ENCODE data around the gene CEP83.

Gene CEP83

DNA sequence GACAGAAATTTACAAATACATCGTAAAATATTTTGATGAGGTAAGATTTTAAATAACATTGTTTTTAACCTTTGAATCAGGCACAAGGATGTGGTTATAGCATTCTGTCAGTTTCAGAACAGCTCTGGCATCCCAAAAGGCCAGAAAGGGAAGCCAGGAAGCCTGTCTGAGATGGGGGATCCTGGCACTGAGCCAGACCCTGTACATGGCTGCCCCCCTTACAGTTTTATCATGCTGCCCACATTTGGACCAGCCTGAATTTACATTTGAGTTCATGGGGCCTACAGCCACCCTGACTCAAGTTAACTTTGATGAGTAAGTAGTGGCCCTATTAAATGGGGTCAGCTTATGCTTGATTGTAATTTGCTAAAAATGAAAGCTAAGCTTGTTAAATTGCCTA is 155.7 kb downstream of the CEP83 start:
- DNase-seq: no peak

DNA sequence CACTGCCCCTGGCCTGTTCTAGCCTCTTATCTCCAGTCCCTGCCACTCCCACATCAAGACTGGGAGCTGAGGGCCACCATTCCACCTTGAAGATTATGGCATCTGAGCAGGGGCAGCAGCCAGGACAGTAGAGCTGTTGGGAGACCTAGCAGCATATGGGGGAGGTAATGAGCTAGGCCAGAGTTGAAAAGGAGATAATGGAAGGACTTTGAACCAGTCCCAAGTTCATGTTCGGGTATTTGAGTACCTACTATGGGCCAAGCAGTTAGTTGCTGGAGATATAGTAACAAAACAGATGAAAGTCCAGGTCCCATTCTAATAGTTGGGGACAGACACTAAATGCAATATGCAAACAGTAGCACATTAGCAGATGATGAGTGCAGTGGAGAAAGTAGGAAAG is 159.8 kb downstream of the CEP83 start:
- DNase-seq: no peak

DNA sequence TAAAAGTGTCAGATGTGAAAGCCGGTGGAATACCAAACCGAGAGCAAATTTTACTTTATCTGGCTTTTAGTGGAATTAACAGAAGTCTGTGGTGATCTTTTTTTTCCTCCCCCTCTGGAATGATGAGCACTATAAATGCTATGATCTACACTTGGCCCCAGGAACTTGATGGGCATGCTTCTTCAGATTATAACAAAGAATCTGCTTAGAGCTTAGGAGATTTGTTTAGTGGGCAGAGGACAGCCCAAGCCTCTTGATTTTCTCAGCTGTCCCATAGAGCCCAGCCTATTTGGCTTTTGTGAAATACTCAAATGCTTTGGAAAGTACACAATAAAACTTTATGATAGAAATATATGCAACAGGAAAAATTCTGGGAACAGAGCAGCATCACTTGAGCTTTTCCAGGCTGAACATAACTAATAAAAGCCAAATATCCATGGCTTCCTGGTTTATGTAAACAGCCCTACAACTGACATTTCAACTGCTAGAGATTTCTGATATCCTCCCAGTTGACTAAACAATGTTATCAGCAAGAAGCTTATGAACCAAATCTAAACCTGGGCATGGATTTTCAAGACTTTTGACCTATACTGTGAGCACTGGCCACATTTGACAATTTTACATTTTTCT is 161.7 kb downstream of the CEP83 start:
- no peak for DNase-seq

DNA sequence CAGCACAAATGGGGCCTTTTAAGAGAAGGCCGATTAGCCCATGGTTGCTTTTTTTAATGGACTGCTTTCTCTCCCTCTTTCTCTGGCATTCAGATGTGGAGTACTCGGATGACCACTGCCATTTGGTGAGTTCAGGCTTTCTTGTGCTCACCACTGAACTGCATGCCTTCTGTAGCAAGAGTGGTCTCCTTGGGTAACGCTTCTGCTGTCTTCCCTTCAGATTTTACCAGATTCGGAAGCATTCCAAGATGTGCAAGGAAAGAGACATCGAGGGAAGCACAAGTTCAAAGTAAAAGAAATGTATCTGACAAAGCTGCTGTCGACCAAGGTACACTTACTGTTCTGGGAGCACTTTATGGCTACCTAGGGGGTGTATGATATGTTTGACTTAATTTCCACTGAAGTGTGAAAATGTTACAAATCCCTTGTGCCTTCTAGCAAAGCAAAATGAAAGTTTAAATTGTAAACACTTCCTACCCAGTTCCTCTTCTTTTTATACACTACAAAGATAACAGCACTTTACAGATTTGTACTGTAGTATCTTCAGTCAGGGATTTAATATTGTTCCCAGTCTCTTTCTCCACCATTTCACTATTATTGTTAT is 162.5 kb downstream of the CEP83 start:
- no peak for DNase-seq

DNA sequence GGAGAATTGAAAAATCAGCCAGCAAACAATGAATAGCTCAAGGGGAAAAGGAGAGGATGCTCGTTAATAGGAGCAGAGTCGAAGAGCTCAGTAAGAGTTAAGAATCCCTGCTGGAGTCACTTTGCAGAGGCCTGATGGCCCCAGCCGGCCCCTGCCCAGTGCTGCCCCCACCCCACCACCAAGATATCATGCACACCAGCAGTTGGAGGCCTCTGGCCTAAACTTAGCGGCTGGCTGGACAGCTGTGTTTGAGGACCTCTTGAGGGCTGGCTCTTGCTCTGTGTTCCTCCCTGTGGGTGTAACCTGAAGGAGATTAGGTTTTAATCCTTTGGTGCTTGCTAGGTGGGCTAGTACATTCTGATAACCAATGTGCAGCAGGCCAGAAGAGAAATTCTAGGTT is 169.3 kb downstream of the CEP83 start:
- no peak for DNase-seq

DNA sequence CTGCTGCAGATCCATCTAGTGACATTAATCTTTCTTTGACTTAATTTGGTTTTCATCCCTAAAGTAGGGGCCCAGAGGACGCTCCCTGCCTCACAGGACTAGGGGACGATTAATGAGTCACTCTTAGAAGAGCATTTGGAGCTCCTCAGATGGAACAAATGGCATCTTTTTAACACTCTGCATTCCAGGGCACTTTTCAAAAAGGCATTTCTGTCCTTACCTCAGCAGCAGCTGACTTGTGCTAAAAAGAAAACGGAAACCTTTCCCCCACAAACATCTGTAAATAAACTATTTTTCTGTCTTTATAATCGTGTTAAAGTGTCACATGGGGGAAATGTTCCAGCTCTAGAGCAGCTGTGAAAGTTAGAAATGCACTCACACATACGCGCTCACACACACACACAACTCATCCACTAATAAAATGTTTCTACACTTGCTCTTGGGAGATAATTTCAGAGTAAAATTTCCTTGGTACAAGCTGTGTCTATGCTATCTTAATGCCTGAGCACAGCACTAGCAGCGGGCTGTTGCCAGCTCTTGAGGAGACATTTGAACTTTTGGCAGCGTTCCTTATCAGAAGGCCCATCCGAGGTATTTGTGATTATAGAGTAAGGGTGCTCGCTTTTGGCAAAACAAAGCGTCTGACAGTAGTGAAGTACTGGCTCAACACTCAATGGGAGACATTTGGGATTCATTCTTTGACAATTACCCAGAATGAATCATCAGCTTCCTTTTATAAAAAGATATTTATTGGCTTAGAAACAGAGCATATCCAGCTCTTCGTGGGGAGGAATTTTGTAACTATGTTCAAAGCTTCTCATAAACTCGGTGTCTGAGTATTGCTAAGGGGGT is 170.0 kb downstream of the CEP83 start:
- DNase-seq: no peak

DNA sequence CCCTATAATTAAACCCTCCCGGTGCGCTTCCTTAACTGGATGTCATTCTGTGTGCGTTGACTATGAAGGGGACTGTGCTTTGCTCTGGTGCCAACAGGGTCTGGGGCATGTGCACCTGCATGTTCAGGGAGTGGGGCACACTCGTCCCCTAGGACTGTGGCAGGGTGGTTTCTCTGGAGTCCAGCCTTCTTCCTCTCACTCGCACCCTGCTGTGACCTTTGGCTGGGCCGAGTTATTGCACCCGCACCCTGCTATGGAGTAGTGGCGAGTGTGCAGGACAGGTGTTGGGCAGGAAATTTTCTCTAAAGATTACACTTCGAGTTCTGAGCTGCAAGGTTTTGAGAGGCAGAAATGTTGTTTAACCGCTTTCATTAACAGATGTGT is 172.4 kb downstream of the CEP83 start:
- no peak for DNase-seq

DNA sequence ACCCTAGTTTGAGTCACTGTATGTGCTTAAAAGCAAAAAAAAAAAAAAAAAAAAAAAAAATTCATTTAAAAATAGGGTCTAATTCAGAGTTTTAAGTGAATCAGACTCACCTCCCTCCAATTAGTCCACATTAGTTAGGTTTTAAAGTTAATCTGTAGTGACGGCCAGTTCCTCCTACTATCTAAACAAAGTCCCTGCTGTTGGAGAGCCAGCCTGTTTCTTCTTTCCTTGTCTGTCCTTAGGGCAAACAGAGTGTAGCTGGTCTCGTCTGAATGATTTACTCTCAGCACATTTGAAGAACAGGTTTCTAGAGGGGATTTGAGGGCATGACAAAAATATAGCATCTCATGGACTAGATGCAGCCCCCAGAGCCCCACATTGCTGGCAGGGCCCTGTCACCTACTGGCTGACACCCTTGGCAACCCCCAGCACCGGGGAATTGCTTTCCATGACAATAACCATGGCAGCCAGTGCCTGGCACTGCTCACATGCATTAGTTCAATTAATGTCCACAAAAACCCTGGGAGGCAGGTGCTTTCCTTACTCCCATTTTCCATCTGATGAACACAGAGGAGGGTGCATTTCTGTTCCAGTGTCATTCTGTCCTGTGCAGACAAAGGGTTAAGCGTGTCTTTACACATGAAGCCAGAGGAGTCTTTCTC is 173.0 kb downstream of the CEP83 start:
- no peak for DNase-seq

DNA sequence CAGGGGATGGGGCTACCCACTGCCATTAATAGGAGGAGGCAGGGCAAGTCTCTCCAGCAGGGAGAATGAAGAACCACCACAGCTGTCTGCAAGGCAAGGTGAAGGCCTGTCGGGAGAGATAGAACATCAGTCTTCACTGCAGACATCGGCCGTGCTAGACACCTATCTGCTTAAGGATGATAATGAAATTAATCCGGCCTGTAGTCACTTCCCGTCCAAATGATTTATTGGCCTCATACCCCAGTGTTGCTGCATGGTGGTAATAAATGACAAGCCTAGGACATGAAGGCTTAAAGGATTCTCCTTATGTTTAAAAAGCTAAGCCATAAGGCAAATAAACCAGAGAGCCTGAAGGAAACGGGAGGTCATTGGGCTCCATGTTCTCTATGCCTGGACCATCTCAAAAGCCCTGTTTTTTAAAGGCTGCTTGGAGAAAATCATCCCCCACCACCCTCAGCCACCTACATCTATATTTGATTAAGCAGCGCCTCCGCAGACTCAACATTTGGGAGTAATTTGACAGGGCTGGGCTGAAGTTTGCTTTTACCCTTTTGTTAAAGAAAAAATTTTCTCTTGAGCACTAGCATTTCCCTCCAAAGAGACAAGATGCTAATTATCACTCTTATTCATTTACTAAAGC is 173.6 kb downstream of the CEP83 start:
- DNase-seq: no peak

DNA sequence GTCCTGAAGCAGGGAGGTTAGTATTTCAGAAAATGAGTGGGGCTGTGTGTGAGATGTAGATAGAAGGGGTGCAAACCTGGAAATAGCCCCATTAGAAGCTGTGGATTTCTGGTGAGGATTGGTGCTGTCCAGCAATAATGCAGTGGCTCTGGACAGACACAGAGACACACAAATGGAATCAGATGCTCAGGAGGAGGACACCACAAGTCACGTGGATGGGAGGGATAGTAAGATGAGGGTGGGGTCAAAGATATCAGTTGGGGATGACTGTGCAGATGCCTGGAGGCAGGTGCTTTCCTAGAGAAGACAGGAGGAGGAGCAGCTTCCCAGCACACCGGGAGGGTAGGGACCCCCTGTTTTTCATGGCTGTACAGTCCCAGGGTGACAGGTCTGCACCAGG is 174.8 kb downstream of the CEP83 start:
- no peak for DNase-seq

DNA sequence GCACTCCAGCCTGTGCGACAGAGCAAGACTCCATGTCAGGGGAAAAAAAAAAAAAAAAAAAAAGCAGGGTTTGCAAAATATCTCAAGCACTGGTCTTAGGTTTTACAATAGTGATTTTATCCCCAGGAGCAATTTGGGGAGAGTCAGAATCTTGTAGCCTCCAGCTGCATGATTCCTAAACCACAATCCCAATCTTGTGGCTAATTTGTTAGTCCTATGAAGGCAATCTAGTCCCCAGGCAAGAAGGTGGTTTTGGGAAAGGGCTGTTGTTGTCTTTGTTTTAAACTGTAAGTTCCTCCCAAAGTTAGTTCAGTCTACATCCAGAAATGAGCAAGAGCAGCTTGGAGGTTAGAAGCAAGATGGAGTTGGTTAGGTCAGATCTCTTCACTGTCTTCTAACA is 175.6 kb downstream of the CEP83 start:
- DNase-seq: no peak

DNA sequence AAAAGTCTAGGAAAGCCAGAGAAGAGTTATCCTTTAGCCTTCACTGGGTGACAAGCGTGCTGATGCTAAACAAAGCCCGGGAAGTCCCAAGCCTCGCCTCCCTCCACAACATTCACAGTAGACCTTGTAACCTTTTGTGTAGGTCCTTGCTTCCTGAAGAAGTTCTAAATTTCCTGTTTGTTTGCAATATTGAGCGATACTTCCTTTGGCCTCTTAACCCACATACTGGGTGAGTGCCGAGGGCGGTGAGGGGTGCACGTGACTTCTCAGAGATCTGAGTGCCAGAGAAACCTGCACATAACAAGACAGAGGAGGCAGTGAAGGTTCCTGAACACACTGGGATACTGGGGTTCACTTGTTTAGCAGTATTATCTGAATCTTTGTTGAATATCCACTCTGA is 177.0 kb downstream of the CEP83 start:
- no peak for DNase-seq

DNA sequence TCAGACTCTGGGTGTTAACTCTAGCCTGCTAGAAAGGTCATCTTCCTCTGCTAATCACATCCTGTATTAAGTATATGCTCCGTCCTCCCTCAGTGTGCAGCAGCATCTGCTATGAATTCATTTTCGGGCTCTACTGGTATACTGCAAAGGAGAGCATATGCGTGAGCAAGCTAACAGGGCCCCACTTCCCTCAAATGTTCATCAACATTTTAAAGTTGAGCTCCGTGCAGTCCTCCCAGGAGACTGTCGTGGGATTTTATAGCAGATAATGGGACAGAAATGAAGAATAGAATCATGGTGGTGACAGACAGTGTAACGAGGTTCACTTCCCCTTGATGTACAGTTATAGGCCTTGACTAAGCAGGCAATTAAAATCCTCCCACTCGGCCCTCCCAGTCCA is 179.6 kb downstream of the CEP83 start:
- no peak for DNase-seq

DNA sequence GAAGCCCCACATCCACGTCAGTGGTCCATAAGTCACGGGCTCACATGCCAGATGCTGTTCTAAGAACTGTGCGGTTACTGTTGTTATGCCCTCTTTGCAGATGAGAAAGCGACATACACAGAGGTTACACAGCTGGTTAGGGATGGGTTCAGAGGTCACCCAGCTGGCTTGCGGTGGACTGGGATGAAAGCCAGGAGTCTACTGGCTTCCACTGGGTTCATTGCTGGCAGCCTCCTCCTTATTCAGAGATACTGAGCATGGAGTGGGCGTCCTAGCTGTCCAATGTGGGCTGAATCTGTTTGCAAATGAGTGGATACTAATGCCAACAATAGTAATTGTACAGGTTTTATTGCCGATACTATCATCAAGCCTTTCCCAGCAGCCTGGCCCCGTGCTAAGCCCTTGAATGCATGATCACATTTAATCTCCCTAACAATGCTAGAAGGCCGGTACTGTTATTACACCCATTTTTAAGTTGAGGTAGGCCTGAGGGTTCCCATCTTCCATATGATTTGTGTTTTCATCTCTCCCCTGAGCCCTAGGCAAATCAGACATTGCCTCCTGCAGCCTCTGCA is 182.2 kb downstream of the CEP83 start:
- DNase-seq: no peak

DNA sequence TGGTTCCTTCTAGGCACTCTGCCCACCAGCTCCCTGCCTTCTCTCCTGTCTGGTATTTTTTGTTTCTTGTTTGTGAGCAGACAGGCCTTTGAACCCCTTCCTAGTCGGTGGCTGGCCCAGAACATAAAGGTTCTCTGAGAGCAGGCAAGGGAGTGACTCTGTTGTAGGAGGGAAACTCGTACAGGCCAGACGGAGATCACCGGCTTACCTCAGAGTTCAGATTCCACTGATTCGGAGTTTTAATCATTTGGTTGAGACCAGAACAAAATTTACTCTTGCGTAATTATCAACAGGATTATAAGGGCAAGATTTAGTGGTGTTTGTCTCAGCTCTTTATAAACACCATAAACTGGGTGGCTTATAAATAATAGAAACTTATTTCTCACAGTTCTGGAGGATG is 182.9 kb downstream of the CEP83 start:
- DNase-seq: no peak

DNA sequence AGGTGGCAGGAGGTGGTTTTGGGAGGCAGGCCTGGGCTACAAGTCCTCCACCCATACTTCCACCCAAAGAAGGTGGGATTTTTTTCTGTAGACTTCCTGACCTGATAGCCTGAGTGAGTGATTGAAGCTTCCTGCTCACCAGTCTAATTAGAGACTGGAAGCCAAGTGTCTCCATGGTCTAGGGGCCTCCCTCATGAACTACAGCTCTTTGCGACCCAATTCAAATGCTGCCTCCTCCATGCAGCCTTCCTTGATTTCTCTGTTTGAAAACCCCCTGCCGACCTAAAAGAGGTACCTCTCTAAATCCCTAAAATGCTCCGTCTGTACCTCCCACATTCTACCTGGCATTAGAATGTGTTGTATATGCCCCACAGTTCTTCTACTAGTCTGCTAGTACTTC is 186.4 kb downstream of the CEP83 start:
- no peak for DNase-seq

DNA sequence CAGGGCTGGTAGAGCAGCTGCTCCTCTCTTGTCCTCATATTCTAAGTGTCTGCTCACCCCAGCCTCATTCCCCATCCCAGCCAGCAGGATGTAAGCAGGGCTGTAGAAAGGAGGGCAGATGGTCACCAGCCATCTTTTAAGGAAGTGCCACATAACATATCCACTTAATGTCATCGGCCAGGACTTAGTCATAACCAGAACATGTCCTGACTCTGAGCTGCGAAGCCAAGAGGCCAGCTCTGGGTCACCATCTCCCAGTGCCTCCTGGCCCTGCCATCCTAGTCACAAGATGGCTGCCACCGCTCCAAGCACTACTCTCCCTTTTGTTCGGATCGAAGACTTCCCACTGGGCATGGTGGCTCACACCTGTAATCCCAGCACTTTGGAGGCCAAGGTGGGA is 187.4 kb downstream of the CEP83 start:
- no peak for DNase-seq

DNA sequence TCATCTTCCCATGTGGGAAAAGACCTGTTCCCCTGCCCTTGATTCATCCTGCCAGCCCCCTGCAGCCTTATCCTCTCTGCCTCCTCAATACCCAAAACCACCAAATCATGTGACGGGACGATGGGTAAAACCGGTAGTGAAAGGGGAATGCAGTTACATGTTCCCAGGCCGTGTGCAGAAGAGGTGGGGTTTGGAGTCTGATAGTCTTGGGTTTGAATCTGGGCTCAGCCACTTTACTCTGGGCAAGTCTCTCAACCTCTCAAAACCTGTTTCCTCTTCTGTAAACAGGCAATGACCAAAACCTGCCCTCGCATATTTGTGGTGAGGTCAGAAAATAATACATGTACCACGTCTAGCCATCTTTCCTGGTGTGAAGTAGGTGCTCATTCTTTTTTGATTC is 188.3 kb downstream of the CEP83 start:
- DNase-seq: no peak

DNA sequence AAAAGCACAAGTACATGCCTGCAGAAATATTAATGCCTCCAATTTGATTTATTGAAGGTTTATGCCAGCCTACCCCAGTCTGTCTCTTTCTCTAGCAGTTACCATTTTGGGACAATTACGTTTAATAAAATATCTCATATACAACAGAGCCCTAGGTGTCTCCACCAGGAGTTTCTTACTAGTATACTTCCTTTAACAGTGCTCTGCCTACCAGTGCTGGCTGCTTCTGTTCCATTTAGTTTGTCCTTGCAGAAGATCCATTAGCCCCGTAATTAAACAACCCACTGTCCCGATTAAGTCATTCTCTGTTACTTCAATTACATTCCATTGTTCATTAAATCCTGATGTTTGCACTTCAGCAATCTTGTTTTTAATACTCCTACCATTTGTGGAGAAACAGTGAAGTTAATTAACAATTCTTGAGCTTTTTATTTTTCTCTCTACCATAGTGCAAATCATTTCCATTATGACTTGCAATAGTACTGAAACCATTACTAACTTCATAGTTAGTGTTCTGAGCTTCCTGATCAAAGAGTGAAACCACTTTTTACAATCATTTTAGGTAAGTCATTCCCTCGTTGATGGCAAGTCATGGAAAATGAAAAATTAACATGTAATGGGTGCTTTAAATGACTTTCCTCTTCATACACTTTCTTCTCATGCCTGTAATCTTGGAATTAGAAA is 190.2 kb downstream of the CEP83 start:
- no peak for DNase-seq

DNA sequence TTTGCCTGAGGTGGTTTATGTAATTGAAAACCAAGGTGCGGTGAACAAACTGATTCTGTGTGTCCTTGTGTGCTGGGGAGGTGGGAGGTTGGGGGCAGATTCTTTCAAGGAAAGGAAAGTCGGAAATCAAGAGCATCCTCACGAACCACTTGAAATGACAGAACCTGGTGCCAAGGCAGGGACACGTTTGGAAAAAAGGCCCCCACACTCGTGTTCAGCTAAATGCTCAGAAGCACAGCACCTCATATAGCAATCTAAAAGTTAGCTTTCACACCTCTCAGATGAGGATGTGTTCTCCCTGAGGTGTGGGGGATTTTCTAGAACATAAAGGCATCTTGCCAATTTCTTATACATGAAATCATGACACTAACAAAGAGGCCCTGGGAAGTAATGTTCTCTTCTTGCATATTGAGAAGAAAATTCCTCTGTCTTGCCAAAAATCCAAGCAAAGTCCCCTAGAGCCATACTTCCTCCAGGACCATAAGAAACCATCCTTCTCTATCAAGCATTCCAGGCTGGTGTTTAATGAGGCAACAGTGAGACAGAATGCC is 191.7 kb downstream of the CEP83 start:
- no peak for DNase-seq

DNA sequence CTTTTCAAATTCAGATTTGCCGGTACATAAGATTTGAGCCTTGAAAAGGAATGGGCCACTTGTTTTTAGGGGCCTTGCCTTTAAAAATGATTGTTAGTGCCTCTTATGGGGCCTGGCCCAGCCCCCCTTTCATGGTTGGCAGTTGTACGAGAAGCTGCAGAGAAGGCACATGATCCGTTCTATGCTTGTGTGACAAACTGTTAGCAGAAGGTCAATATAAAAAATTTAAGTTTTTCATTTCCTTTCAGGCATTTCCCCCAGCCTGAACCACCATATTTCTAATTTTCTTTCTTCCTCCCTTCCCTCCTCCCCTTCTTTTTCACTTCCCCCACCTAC is 192.2 kb downstream of the CEP83 start:
- no peak for DNase-seq

Data from NCI-H526 treated with DMSO at 0.1 percent for 48 hours (cell line).